Neuronal stem cell (in vitro differentiated cells): ENCODE measurements around the gene CCDC110. TPM values are rescaled to one million over a fixed set of nuclear protein-coding genes. Genes with fewer than 3 reads are reported as not detected.
A peak's percentile ranks its signal among the peaks of the same experiment; 100 is the strongest.

Experiments used
- DNase-seq: peaks from one replicate; pipeline ENCODE4 v3.0.0-alpha.2; 2013; ENCODE audit warnings: low spot score
- H2AFZ ChIP-seq: one replicate; pipeline ENCODE4 v1.6.1; 2013; ENCODE audit warnings: mild to moderate bottlenecking, low read length, inconsistent platforms
- H2AK5ac ChIP-seq: 2 replicates; pipeline ENCODE4 v1.6.1; 2013; ENCODE audit warnings: low read depth, mild to moderate bottlenecking, inconsistent platforms, low read length, moderate library complexity, mixed read lengths
- H2BK120ac ChIP-seq: 2 replicates; pipeline ENCODE4 v1.6.1; 2013; ENCODE audit warnings: low read depth, mild to moderate bottlenecking, inconsistent platforms, low read length, moderate library complexity, mixed read lengths
- H2BK12ac ChIP-seq: one replicate; pipeline ENCODE4 v1.6.1; 2013; ENCODE audit warnings: low read length, inconsistent platforms
- H2BK15ac ChIP-seq: 2 replicates; pipeline ENCODE4 v1.6.1; 2013; ENCODE audit warnings: mild to moderate bottlenecking, low read length, inconsistent platforms, mixed read lengths
- H2BK5ac ChIP-seq: one replicate; pipeline ENCODE4 v1.6.1; 2013; ENCODE audit warnings: inconsistent platforms, mild to moderate bottlenecking, low read length, moderate library complexity
- H3K14ac ChIP-seq: one replicate; pipeline ENCODE4 v1.6.1; 2013; ENCODE audit warnings: low read length, inconsistent platforms
- H3K18ac ChIP-seq: 2 replicates; pipeline ENCODE4 v1.6.1; 2013; ENCODE audit warnings: low read length, inconsistent platforms
- H3K23ac ChIP-seq: 2 replicates; pipeline ENCODE4 v1.6.1; 2013; ENCODE audit warnings: low read depth, mild to moderate bottlenecking, mixed read lengths, low read length, inconsistent platforms; ENCODE audit not compliant: poor library complexity
- H3K27ac ChIP-seq: replicated peaks from 3 replicates; pipeline ENCODE4 v1.5.1; 2013; ENCODE audit warnings: low read length, inconsistent platforms
- H3K27me3 ChIP-seq, 3 experiments: 2 replicates each; pipeline ENCODE4 v1.6.1; 2013; ENCODE audit warnings: low read length in 3 of 3, mild to moderate bottlenecking in 2 of 3, inconsistent platforms in 1 of 3, low read depth in 1 of 3, mixed read lengths in 1 of 3, moderate library complexity in 1 of 3; ENCODE audit not compliant: control insufficient read depth in 3 of 3, insufficient read depth in 3 of 3
- H3K36me3 ChIP-seq, 2 donors: replicated peaks in 1 of 2; 2 replicates each; pipeline ENCODE4 v1.6.1; 2013; ENCODE audit warnings: low read length in 2 of 2; ENCODE audit not compliant: control insufficient read depth in 2 of 2, insufficient read depth in 2 of 2
- H3K4ac ChIP-seq: 2 replicates; pipeline ENCODE4 v1.6.1; 2013; ENCODE audit warnings: inconsistent platforms, mild to moderate bottlenecking, low read length, moderate library complexity
- H3K4me1 ChIP-seq, 2 donors: 1 replicate in 1 of 2; 2 replicates in 1 of 2; pipeline ENCODE4 v1.6.1; 2013; ENCODE audit warnings: low read length in 2 of 2, low read depth in 1 of 2; ENCODE audit not compliant: control insufficient read depth in 2 of 2, insufficient read depth in 1 of 2
- H3K4me2 ChIP-seq: one replicate; pipeline ENCODE4 v1.6.1; 2013; ENCODE audit warnings: mild to moderate bottlenecking, low read length, inconsistent platforms; ENCODE audit not compliant: insufficient read depth, poor library complexity, severe bottlenecking
- H3K4me3 ChIP-seq, 2 donors: 2 replicates each; pipeline ENCODE4 v1.5.1; 2013; ENCODE audit warnings: low read length in 2 of 2, mild to moderate bottlenecking in 2 of 2, inconsistent platforms in 1 of 2, moderate library complexity in 1 of 2
- H3K79me1 ChIP-seq: one replicate; pipeline ENCODE4 v1.6.1; 2013; ENCODE audit warnings: low read depth, mild to moderate bottlenecking, inconsistent platforms, low read length, moderate library complexity
- H3K9ac ChIP-seq: one replicate; pipeline ENCODE4 v1.6.1; 2013; ENCODE audit warnings: mild to moderate bottlenecking, low read depth, low read length, inconsistent platforms; ENCODE audit not compliant: poor library complexity
- H3K9me3 ChIP-seq, 2 donors: replicated peaks in 1 of 2; 2 replicates each; pipeline versions ENCODE3 to v1.6.1; 2013; ENCODE audit warnings: low read length in 2 of 2, mild to moderate bottlenecking in 2 of 2, inconsistent platforms in 1 of 2, low read depth in 1 of 2, mixed read lengths in 1 of 2, moderate library complexity in 1 of 2; ENCODE audit not compliant: control insufficient read depth in 2 of 2, insufficient read depth in 1 of 2
- H4K8ac ChIP-seq: one replicate; pipeline ENCODE4 v1.6.1; 2013; ENCODE audit warnings: low read depth, mild to moderate bottlenecking, inconsistent platforms, low read length, moderate library complexity
- H4K91ac ChIP-seq: one replicate; pipeline ENCODE4 v1.6.1; 2013; ENCODE audit warnings: low read length, low read depth, mild to moderate bottlenecking, inconsistent platforms; ENCODE audit not compliant: poor library complexity
- WGBS, 2 donors: extraction: QIAGEN DNeasy Blood & Tissue Kit; methylation state at CpG; one replicate each; pipeline ENCODE4 v1.1.7; 2013; ENCODE audit warnings: missing lambda C conversion rate in 2 of 2, mixed read lengths in 1 of 2; ENCODE audit not compliant: insufficient read length in 2 of 2, insufficient replicate concordance in 1 of 2; ENCODE audit errors: extremely low coverage in 2 of 2; 5-methylcytosine and 5-hydroxymethylcytosine counted together
- polyA plus RNA-seq, 2 experiments: library from polyadenylated mRNA; stranded (reverse); fragments of 200-250 nt; gene quantifications; one replicate each; pipeline ENCODE4 v1.2.3, GENCODE V29; 2013

Gene CCDC110
- polyA plus RNA-seq (2013, experiment 1 of 2): 2.2 TPM
- 2.0 TPM for polyA plus RNA-seq (2013, experiment 2 of 2)

GRCh38 chr4:185471235-185472102 is at the start of gene CCDC110:
CCDC110 (minus strand) TSS chr4:185471733; CDS start chr4:185471683, 50 bp downstream.
- Histone ChIP-seq H3K27ac (no peak within 1 kb of the TSS), H3K14ac (no peak within 1 kb of the TSS), H3K18ac (peak within 1 kb of the TSS; percentile 93), H3K4me1 (peaks cover 5 to 12% of the 10 kb centered on the region in 2 donors), H3K9ac (peak within 1 kb of the TSS; percentile 80), H2BK120ac (peak within 1 kb of the TSS; percentile 81), H2AK5ac (peak within 1 kb of the TSS; percentile 37), H2BK5ac (no peak within 1 kb of the TSS), H3K4ac (no peak within 1 kb of the TSS), H3K4me3 (peak within 1 kb of the TSS; percentile 58 to 91), H2BK15ac (peak within 1 kb of the TSS; percentile 58), H3K27me3 (peaks cover 0 to 32% (median 9%) of the 10 kb centered on the region in 3 experiments), H2BK12ac (peak within 1 kb of the TSS; percentile 4), H4K8ac (no peak within 1 kb of the TSS), H3K9me3 (no peaks in the 10 kb centered on the region), H2AFZ (peak within 1 kb of the TSS; percentile 100), H3K23ac (peak within 1 kb of the TSS; percentile 0), H3K36me3 (no peaks in the 10 kb centered on the region), H3K79me1 (no peaks in the 10 kb centered on the region), H3K4me2 (peak within 1 kb of the TSS; percentile 75), H4K91ac (no peak within 1 kb of the TSS)
- peak; percentile 90 for DNase-seq
- no CpG with 5 or more reads among the region's 93 CpGs for WGBS, 2 donors

- Histone ChIP-seq H2BK15ac (no peak overlapping the region), H3K23ac (no peak overlapping the region), H3K4ac (no peak overlapping the region), H2BK120ac (no peak overlapping the region), H3K18ac (no peak overlapping the region), H3K36me3 (no peaks in the 10 kb centered on the region), H3K9ac (no peak overlapping the region), H3K27ac (no peak overlapping the region), H2BK12ac (no peak overlapping the region), H3K4me1 (no peaks in the 10 kb centered on the region), H3K79me1 (no peaks in the 10 kb centered on the region), H3K4me2 (no peak overlapping the region), H3K4me3 (no peak overlapping the region), H4K91ac (no peak overlapping the region), H4K8ac (no peak overlapping the region), H2AFZ (no peak overlapping the region), H2BK5ac (no peak overlapping the region), H2AK5ac (no peak overlapping the region), H3K27me3 (peaks cover 0 to 10% (median 0%) of the 10 kb centered on the region in 3 experiments), H3K14ac (no peak overlapping the region), H3K9me3 (no peaks in the 10 kb centered on the region)
- DNase-seq: no peak
- WGBS, 2 donors: no CpG with 5 or more reads among the region's 4 CpGs
These were observed 48.6 kb upstream of the CCDC110 start for GRCh38 chr4:185520119-185520518.

DNA sequence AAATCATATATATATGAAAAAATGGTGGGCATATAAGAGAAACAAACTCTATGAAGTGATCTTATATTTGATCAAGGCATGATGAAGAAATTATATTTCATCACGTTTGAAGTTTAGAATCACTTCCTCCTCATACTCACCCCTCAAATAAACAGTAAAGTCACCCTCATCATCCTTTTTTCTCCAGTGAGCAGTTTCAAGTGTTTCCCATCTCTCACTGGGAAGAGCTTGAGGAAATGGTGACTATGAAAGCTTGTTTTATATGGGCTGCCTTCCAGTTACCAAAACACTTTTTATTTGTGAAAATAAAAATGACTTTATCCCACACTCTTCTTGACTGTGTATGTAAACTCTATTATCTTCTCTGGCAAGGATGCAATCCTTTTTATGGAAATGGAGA is 47.0 kb upstream of the CCDC110 start:
- Histone ChIP-seq H2BK120ac (no peak overlapping the region), H2BK15ac (no peak overlapping the region), H4K91ac (no peak overlapping the region), H2BK12ac (no peak overlapping the region), H4K8ac (no peak overlapping the region), H3K9me3 (no peaks in the 10 kb centered on the region), H3K23ac (no peak overlapping the region), H2BK5ac (no peak overlapping the region), H3K79me1 (no peaks in the 10 kb centered on the region), H3K18ac (no peak overlapping the region), H3K27ac (no peak overlapping the region), H3K14ac (no peak overlapping the region), H3K4me2 (no peak overlapping the region), H2AFZ (no peak overlapping the region), H3K36me3 (no peaks in the 10 kb centered on the region), H3K4ac (no peak overlapping the region), H2AK5ac (no peak overlapping the region), H3K4me1 (no peaks in the 10 kb centered on the region), H3K27me3 (peaks cover 0 to 2% (median 0%) of the 10 kb centered on the region in 3 experiments), H3K4me3 (no peak overlapping the region), H3K9ac (no peak overlapping the region)
- WGBS, 2 donors: no CpG with 5 or more reads among the region's 1 CpG
- no peak for DNase-seq

- Histone ChIP-seq H3K4me2 (no peak overlapping the region), H3K14ac (no peak overlapping the region), H3K4me3 (no peak overlapping the region), H2AK5ac (no peak overlapping the region), H3K18ac (no peak overlapping the region), H2BK15ac (no peak overlapping the region), H2BK120ac (no peak overlapping the region), H3K27me3 (peaks cover 0 to 2% (median 0%) of the 10 kb centered on the region in 3 experiments), H3K4ac (no peak overlapping the region), H4K91ac (no peak overlapping the region), H2BK12ac (no peak overlapping the region), H3K79me1 (no peaks in the 10 kb centered on the region), H4K8ac (no peak overlapping the region), H3K27ac (no peak overlapping the region), H3K4me1 (no peaks in the 10 kb centered on the region), H3K23ac (no peak overlapping the region), H2BK5ac (no peak overlapping the region), H3K9ac (no peak overlapping the region), H3K36me3 (no peaks in the 10 kb centered on the region), H2AFZ (no peak overlapping the region), H3K9me3 (no peaks in the 10 kb centered on the region)
- no peak for DNase-seq
These were observed 46.5 kb upstream of the CCDC110 start for GRCh38 chr4:185518069-185518468.
